ENCODE results near the gene RUFY1. TPM values are rescaled to one million over a fixed set of nuclear protein-coding genes. Genes with fewer than 3 reads are reported as not detected.
A peak's percentile ranks its signal among the peaks of the same experiment; 100 is the strongest.

RUFY1 gene
- total RNA-seq, 2 experiments from 2014 or later: 19.5 to 21.8 TPM

DNA sequence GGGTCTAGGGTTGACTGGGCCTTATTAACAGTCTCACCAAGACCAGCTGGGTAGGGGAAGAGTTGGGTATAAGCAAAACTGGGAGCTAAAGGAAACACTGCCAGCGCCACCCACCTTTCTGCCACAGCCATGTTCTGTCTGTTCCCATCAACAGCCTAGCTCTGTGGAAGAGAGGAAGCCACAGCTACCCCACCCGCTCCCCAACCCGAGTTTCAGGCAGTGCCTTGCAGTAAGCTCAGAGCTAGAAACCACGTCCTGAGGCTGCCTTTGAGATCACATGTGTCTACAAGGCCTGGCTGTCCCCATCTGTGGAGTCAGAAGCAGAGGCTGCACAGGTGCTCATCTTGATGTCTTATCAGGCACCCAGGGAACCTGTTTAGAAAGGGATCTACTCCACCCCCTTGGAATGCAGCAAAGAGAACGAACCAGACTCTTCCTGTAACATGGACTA lies 57.8 kb downstream of the RUFY1 start:
- TF ChIP-seq, protein P1, sequence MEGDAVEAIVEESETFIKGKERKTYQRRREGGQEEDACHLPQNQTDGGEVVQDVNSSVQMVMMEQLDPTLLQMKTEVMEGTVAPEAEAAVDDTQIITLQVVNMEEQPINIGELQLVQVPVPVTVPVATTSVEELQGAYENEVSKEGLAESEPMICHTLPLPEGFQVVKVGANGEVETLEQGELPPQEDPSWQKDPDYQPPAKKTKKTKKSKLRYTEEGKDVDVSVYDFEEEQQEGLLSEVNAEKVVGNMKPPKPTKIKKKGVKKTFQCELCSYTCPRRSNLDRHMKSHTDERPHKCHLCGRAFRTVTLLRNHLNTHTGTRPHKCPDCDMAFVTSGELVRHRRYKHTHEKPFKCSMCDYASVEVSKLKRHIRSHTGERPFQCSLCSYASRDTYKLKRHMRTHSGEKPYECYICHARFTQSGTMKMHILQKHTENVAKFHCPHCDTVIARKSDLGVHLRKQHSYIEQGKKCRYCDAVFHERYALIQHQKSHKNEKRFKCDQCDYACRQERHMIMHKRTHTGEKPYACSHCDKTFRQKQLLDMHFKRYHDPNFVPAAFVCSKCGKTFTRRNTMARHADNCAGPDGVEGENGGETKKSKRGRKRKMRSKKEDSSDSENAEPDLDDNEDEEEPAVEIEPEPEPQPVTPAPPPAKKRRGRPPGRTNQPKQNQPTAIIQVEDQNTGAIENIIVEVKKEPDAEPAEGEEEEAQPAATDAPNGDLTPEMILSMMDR (IDR thresholded peaks at IDR 0.05): no peak
- POLR2A ChIA-PET: interaction anchor here (0.6 to 14.8 kb wide), 9 partner anchors 9 to 1388 kb away, joined by 3 to 226 read pairs (median 4); partner anchors contain the start of genes HNRNPH1, MAML1, RUFY1 and SQSTM1
- Mint-ChIP-seq H3K36me3 (ENCODE audit: low read depth) (peaks cover 72% of the 10 kb centered on the region), H3K27ac (peak overlapping the region; percentile 78), H3K9me3 (no peaks in the 10 kb centered on the region), H3K27me3 (no peaks in the 10 kb centered on the region), H3K4me3 (peak overlapping the region; percentile 45), H3K4me1 (ENCODE audit: low read depth) (peaks cover 49% of the 10 kb centered on the region)
- H3K4me1 ChIP-seq (ENCODE audit: insufficient read depth, low read length): peaks cover 41% of the 10 kb centered on the region
- peaks cover 76% of the 10 kb centered on the region for H3K36me3 ChIP-seq (ENCODE audit: insufficient read depth, low read length)
- CTCF ChIA-PET: interaction anchor here (0.8 to 1.4 kb wide), 3 partner anchors 15 to 221 kb away, joined by 3 to 6 read pairs (median 4); partner anchors contain the start of gene HNRNPH1
- no peak overlapping the region for H3K4me3 ChIP-seq (ENCODE audit: low read length)
- DNase-seq (peak; percentile 31 to 77 (median 42)), ATAC-seq (ENCODE audit: poor library complexity) (peak; percentile 89)
- no peaks in the 10 kb centered on the region for H3K27me3 ChIP-seq (ENCODE audit: control insufficient read depth in 1 of 2, insufficient read depth in 2 of 2, low read length in 2 of 2)
- H3K9me3 ChIP-seq (ENCODE audit: control insufficient read depth in 1 of 2, insufficient read depth in 1 of 2, low read length in 2 of 2): no peaks in the 10 kb centered on the region
- H3K27ac ChIP-seq (ENCODE audit: low read depth in 1 of 2, low read length in 2 of 2): peak overlapping the region in 1 of 2 donors; percentile 30
- intact Hi-C loops (cut with DNase I, micrococcal nuclease): no loop called here

DNA sequence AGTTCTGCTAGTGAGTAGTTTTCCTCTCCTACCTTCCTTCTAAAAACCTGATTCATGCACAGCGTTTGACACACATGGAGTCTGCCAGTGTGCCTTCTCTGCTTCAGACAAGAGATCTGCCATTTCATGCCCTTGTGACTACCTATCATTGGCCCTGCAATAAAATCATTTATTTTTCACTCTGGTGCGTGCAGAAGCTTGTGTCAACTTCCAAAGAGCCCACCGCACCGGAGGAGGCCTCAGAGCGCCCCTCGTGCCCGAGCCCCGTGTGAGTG lies 59.4 kb downstream of the RUFY1 start:
- Mint-ChIP-seq H3K4me1 (ENCODE audit: low read depth) (peaks cover 65% of the 10 kb centered on the region), H3K9me3 (no peaks in the 10 kb centered on the region), H3K4me3 (peak overlapping the region; percentile 21), H3K36me3 (ENCODE audit: low read depth) (peaks cover 79% of the 10 kb centered on the region), H3K27ac (peak overlapping the region; percentile 78), H3K27me3 (no peaks in the 10 kb centered on the region)
- H3K4me3 ChIP-seq (ENCODE audit: low read length): no peak overlapping the region
- H3K27ac ChIP-seq (ENCODE audit: low read depth in 1 of 2, low read length in 2 of 2): no peak overlapping the region
- ChIA-PET POLR2A (interaction anchor here (14.8 kb wide), 1 partner anchor 12 kb away, joined by 226 read pairs; the partner anchor contains the start of gene HNRNPH1), CTCF (no interaction called here)
- TF ChIP-seq, protein P1 (IDR thresholded peaks at IDR 0.05): no peak
- no peak for DNase-seq
- intact Hi-C loops (cut with DNase I, micrococcal nuclease): loop anchor here in 1 of 2 experiments (10.0 kb wide), 1 partner anchor 745 kb away; no protein-coding TSS in a partner anchor
- H3K9me3 ChIP-seq (ENCODE audit: control insufficient read depth in 1 of 2, insufficient read depth in 1 of 2, low read length in 2 of 2): no peaks in the 10 kb centered on the region
- H3K27me3 ChIP-seq (ENCODE audit: control insufficient read depth in 1 of 2, insufficient read depth in 2 of 2, low read length in 2 of 2): no peaks in the 10 kb centered on the region
- ATAC-seq (ENCODE audit: poor library complexity): no peak
- peaks cover 49% of the 10 kb centered on the region for H3K4me1 ChIP-seq (ENCODE audit: insufficient read depth, low read length)
- peaks cover 86% of the 10 kb centered on the region for H3K36me3 ChIP-seq (ENCODE audit: insufficient read depth, low read length)

DNA sequence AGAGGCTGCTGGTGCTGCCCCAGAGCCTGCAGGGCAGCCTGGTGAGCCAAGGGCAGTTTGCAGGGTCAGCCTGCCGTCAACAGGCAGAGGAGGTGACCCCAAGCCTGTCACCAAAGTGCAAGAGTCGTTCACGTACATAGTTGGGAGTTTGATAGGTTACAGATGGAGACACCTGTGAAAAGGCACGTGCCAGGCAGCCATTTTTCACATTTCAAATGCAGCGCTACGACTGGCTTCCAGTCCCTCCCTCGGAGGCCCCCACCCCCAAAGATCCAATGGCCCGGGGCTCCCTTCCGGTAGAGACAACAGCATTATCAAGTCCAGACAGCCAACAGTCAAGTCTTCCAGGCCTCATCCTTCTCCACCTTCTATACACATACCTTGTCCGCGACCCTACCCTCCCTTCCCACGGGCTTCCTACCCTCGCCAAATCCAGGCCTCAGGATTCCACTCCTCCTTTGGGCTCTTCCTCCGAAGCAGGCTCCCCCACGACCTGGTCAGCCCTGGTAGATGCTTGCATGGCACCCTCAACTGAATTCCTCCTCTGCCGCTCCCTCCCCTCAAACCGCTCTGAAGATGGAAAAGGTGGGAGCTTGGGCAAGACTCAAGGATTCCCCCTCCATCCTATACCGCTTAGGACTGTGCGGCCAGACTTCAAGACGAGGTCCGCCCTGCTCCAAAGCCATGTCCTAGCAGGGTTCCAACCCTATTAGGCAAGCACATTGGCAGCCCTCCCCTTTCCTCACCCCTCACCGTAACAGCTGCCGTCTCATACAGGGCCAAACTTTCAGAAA lies 60.0 kb downstream of the RUFY1 start:
- Mint-ChIP-seq H3K4me1 (ENCODE audit: low read depth) (peaks cover 67% of the 10 kb centered on the region), H3K27ac (peak overlapping the region; percentile 78), H3K9me3 (no peaks in the 10 kb centered on the region), H3K27me3 (no peaks in the 10 kb centered on the region), H3K36me3 (ENCODE audit: low read depth) (peaks cover 82% of the 10 kb centered on the region), H3K4me3 (no peak overlapping the region)
- no peaks in the 10 kb centered on the region for H3K9me3 ChIP-seq (ENCODE audit: control insufficient read depth in 1 of 2, insufficient read depth in 1 of 2, low read length in 2 of 2)
- TF ChIP-seq, protein P1 (IDR thresholded peaks at IDR 0.05): no peak
- POLR2A ChIA-PET: interaction anchor here (0.6 to 14.8 kb wide), 2 partner anchors 11 to 12 kb away, joined by 4 to 226 read pairs; partner anchors contain the start of gene HNRNPH1
- H3K27me3 ChIP-seq (ENCODE audit: control insufficient read depth in 1 of 2, insufficient read depth in 2 of 2, low read length in 2 of 2): no peaks in the 10 kb centered on the region
- DNase-seq: no peak
- H3K36me3 ChIP-seq (ENCODE audit: insufficient read depth, low read length): peaks cover 90% of the 10 kb centered on the region
- no peak for ATAC-seq (ENCODE audit: poor library complexity)
- no peak overlapping the region for H3K27ac ChIP-seq (ENCODE audit: low read depth in 1 of 2, low read length in 2 of 2)
- H3K4me1 ChIP-seq (ENCODE audit: insufficient read depth, low read length): peaks cover 49% of the 10 kb centered on the region
- intact Hi-C loops (cut with DNase I, micrococcal nuclease): loop anchor here in 1 of 2 experiments (10.0 kb wide), 1 partner anchor 746 kb away; no protein-coding TSS in a partner anchor
- CTCF ChIA-PET: no interaction called here
- no peak overlapping the region for H3K4me3 ChIP-seq (ENCODE audit: low read length)

Measured in CD4-positive, alpha-beta T cell (primary cell).